Adrenal gland (tissue), 12 donors: ENCODE measurements around the gene IDH2. TPM values are rescaled to one million over a fixed set of nuclear protein-coding genes. Genes with fewer than 3 reads are reported as not detected.

Experiments
- DNase-seq, 7 donors: peaks; one replicate each; pipeline ENCODE4 v3.0.0-alpha.2; 2019 to 2020
- H3K27ac ChIP-seq, 5 donors: fragments of 200-600 bp; sonication (generic) in 4 of 5; 1 replicate in 3 of 5; 2 replicates in 2 of 5; pipeline versions ENCODE4 v1.5.1 to v1.8.0; 2016 to 2020; ENCODE audit warnings: mild to moderate bottlenecking in 1 of 5
- H3K27me3 ChIP-seq: fragments of 200-600 bp; 2 replicates; pipeline ENCODE4 v1.8.0; 2021
- H3K36me3 ChIP-seq, 2 donors: fragments of 200-600 bp; replicated peaks in 1 of 2; 1 replicate in 1 of 2; 2 replicates in 1 of 2; pipeline versions ENCODE4 v1.5.1 to v1.8.0; 2018 to 2022
- H3K4me1 ChIP-seq, 2 donors: fragments of 200-600 bp; replicated peaks in 1 of 2; 1 replicate in 1 of 2; 2 replicates in 1 of 2; pipeline versions ENCODE4 v1.5.1 to v1.8.0; 2018 to 2021
- H3K4me3 ChIP-seq, 4 donors: fragments of 200-600 bp; sonication (generic) in 3 of 4; one replicate each; pipeline ENCODE4 v1.5.1; 2016 to 2018
- H3K9me3 ChIP-seq, 3 donors: fragments of 200-600 bp; sonication (generic) in 1 of 3; replicated peaks in 1 of 3; 1 replicate in 2 of 3; 2 replicates in 1 of 3; pipeline versions ENCODE4 v1.5.1 to v1.8.0; 2016 to 2021
- POLR2A ChIP-seq, 2 donors: fragments of 450-650 bp; IDR thresholded peaks; one replicate each; pipeline ENCODE4 v1.6.1; 2017; ENCODE audit warnings: antibody characterized with exemption in 2 of 2, mild to moderate bottlenecking in 2 of 2, moderate library complexity in 1 of 2
- WGBS, 4 donors: extraction: QIAGEN DNeasy Blood & Tissue Kit in 2 of 4; methylation state at CpG; one replicate each; pipeline versions ENCODE4 v1.1.5 to v1.1.7; 2013 to 2017; 5-methylcytosine and 5-hydroxymethylcytosine counted together
- intact Hi-C, 2 donors: fragments of 100-400 bp; cut with DNase I; formaldehyde crosslinking; loops; one replicate each; pipeline versions ENCODE4 v1.14.1 to v1.15.0; 2022 to 2023
- polyA plus RNA-seq, 3 donors: library from polyadenylated mRNA; stranded (reverse); fragments of 200-250 nt in 2 of 3; fragments of 350-450 nt in 1 of 3; fragmentation: Illumina TruSeq in 1 of 3; extraction: RNeasy Lipid Tissue Mini Kit (QIAGEN cat#74804) in 1 of 3; gene quantifications; one replicate each; pipeline ENCODE4 v1.2.3, GENCODE V29; 2013 to 2014
- total RNA-seq, 9 donors: library from RNA; depleted of rRNA in 4 of 9; stranded (reverse); fragments of >200 nt in 4 of 9; fragments of 120-200 nt in 1 of 9; fragmentation: NEBNext Ultra II Directional in 1 of 9; extraction: Animal tissue kit (Norgen Biotek cat#: 25700) in 1 of 9; gene quantifications; one replicate each; pipeline versions ENCODE4 v1.1.0 to v1.2.4, GENCODE V29; 2013 to 2023
- TF ChIP-seq, protein P1 (sequence below), 6 experiments: fragments of 450-650 bp in 4 of 6; fragments of 200-600 bp in 2 of 6; sonication (generic) in 1 of 6; IDR thresholded peaks; 1 replicate in 5 of 6; 2 replicates in 1 of 6; pipeline versions ENCODE4 v1.5.1 to v1.8.0; 2016 to 2021; ENCODE audit warnings: antibody characterized with exemption in 6 of 6, mild to moderate bottlenecking in 2 of 6, moderate library complexity in 1 of 6
- donor health status: healthy with polysubstance abuse.
- donor health status: Bipolar disorder and iron deficiency.
- donor health status: DM: yes; HTN: yes; CAD: no.
- donor health status: DM: no; HTN: no; CAD: no.
- donor health status: DM: no; HTN: no; CAD: no.
- donor health status: DM: yes; HTN: yes; CAD: no.

IDH2 gene
- total and polyA plus RNA-seq, 12 donors, result 10.3 to 33.6 (median 19.3) TPM

DNA sequence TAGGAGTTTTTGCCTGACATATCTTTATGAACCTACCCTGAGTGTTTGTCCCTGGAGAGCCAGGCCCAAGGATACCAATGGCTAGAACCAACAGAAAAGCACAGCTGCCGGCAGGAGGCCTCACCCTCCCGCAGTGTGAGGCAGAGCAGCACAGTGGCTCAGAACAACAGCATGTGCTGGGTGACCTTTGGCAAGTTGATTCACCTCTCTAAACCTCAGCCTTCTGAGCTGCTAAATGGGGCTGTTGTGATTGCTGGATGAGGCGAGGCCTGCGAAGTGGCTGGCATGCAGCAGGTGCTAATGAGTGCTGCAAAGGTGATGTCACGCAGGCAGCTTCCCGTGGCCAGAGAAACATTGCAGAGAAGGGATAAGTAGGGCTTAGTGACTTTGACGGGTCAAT is 23.3 kb downstream of the IDH2 start:
- no peak for DNase-seq
- 90 to 97% (median 94%) methylated on average over 7 of the region's 7 CpGs for WGBS, 4 donors
- H3K9me3 ChIP-seq, result no peaks in the 10 kb centered on the region
- H3K4me3 ChIP-seq, result no peak overlapping the region
- TF ChIP-seq, protein P1, sequence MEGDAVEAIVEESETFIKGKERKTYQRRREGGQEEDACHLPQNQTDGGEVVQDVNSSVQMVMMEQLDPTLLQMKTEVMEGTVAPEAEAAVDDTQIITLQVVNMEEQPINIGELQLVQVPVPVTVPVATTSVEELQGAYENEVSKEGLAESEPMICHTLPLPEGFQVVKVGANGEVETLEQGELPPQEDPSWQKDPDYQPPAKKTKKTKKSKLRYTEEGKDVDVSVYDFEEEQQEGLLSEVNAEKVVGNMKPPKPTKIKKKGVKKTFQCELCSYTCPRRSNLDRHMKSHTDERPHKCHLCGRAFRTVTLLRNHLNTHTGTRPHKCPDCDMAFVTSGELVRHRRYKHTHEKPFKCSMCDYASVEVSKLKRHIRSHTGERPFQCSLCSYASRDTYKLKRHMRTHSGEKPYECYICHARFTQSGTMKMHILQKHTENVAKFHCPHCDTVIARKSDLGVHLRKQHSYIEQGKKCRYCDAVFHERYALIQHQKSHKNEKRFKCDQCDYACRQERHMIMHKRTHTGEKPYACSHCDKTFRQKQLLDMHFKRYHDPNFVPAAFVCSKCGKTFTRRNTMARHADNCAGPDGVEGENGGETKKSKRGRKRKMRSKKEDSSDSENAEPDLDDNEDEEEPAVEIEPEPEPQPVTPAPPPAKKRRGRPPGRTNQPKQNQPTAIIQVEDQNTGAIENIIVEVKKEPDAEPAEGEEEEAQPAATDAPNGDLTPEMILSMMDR (IDR thresholded peaks at IDR 0.05), result no peak
- TF ChIP-seq POLR2A (IDR thresholded peaks at IDR 0.05), result no peak
- intact Hi-C loops, result no loop called here
- H3K36me3 ChIP-seq, result peaks cover 0 to 19% of the 10 kb centered on the region in 2 donors
- H3K27me3 ChIP-seq, result no peaks in the 10 kb centered on the region
- H3K27ac ChIP-seq, result no peak overlapping the region
- peaks cover 0 to 2% of the 10 kb centered on the region in 2 donors for H3K4me1 ChIP-seq

- 92 to 99% (median 95%) methylated on average over 6 of the region's 6 CpGs for WGBS, 4 donors
- Histone ChIP-seq H3K4me3 (no peak overlapping the region), H3K36me3 (peaks cover 0 to 11% of the 10 kb centered on the region in 2 donors), H3K27ac (no peak overlapping the region), H3K9me3 (no peaks in the 10 kb centered on the region), H3K27me3 (no peaks in the 10 kb centered on the region), H3K4me1 (peaks cover 0 to 3% of the 10 kb centered on the region in 2 donors)
- no peak for DNase-seq
- TF ChIP-seq POLR2A (IDR thresholded peaks at IDR 0.05), result no peak
- TF ChIP-seq, protein P1 (IDR thresholded peaks at IDR 0.05), result no peak
- intact Hi-C loops, result no loop called here
Observed at GRCh38 chr15:90076716-90077115, 25.6 kb downstream of the IDH2 start.

DNA sequence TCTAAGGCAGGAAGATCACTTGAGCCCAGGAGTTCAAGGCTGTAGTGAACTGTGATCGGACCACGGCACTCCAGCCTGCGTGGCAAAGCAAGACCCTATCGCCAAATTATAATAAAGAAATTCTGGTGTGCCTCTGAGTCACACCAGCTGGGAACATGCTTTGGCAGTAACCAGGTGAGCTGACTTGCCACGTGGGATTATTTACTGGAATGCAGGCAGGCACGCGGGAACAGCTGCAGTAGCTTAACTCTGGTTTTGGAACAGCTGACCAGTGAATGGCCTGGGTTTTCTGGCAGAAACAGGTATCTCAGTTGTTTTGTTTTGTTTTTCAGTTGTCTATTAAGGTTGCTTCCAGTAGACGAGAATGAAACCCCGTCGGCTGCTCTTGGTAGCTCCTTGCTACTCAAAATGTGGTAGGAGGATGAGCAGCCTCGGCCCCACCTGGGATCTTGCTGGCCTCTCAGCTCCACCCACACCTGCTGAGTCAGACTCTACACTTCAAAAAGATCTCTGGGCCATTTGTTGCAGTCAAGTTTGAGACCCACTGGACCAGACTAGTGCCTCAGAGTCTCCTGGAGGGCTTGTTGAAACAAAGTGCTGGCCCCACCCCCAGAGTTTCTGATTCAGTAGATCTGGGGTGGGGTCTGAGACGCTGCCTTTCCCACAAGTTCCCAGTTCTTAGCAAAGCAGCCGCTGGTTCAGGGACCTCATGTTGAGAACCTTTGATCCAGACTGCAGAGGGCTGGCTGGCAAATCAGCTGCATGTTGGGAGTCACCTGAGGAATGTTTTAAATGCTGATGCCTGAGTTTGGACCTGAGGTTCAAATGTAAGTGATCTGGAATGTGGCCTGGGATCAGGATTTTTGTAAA is 26.6 kb downstream of the IDH2 start:
- intact Hi-C loops, result no loop called here
- TF ChIP-seq POLR2A (IDR thresholded peaks at IDR 0.05), result no peak
- TF ChIP-seq, protein P1 (IDR thresholded peaks at IDR 0.05), result no peak
- H3K4me1 ChIP-seq, result peaks cover 4 to 12% of the 10 kb centered on the region in 2 donors
- H3K4me3 ChIP-seq, result no peak overlapping the region
- no peaks in the 10 kb centered on the region for H3K9me3 ChIP-seq
- DNase-seq, result no peak
- no peaks in the 10 kb centered on the region for H3K27me3 ChIP-seq
- H3K27ac ChIP-seq, result no peak overlapping the region
- H3K36me3 ChIP-seq, result peaks cover 0 to 11% of the 10 kb centered on the region in 2 donors
- WGBS, 4 donors, result 78 to 88% (median 85%) methylated on average over 9 to 13 of the region's 13 CpGs

- intact Hi-C loops, result no loop called here
Observed at GRCh38 chr15:90074916-90075315, 27.4 kb downstream of the IDH2 start.

More at GRCh38 chr15:90074916-90075315, 27.4 kb downstream of the IDH2 start:
- Histone ChIP-seq H3K4me1 (peaks cover 8 to 15% of the 10 kb centered on the region in 2 donors), H3K27ac (no peak overlapping the region), H3K4me3 (no peak overlapping the region), H3K27me3 (no peaks in the 10 kb centered on the region), H3K36me3 (peaks cover 0 to 4% of the 10 kb centered on the region in 2 donors), H3K9me3 (no peaks in the 10 kb centered on the region)
- 84 to 92% (median 87%) methylated on average over 3 to 5 of the region's 5 CpGs for WGBS, 4 donors
- TF ChIP-seq POLR2A (IDR thresholded peaks at IDR 0.05), result no peak
- TF ChIP-seq, protein P1 (IDR thresholded peaks at IDR 0.05), result no peak
- no peak for DNase-seq
